ENCODE data around the gene YPEL2. TPM values are rescaled to one million over a fixed set of nuclear protein-coding genes. Genes with fewer than 3 reads are reported as not detected.

The YPEL2 gene
- total and polyA plus RNA-seq, 2 donors (not counting 3 experiments of a cell fraction or from before 2014, with no cell fraction given): 36.5 to 66.8 TPM

DNA sequence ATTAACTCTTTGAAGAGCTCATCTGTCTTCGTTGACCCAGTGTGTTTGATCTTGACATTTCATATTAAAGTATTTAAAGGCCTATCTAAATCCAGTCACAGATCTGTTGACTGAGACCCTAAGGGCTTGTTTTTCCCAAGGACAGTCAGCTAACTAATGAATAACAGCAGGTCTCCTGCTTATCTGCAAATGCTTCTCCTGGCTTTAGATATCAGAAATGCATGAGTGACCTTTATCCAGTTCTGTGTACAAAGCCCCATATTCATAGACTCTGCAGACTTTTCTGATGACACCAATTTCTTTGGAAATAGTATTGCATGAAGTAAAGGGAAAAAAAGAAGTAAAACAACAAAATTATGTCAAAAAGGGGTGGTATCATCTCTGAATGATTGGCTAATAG, 70.3 kb downstream of the YPEL2 start:
- Histone ChIP-seq H3K4me3 (replicated peaks in 1 of 3; ENCODE audit: insufficient read depth in 1 of 3, low read depth in 1 of 3, low read length in 3 of 3) (no peak overlapping the region), H3K79me2 (ENCODE audit: control insufficient read depth, insufficient read depth, low read length) (no peaks in the 10 kb centered on the region), H3K4me1 (ENCODE audit: control insufficient read depth, extremely low read depth, insufficient read depth, low read length) (no peaks in the 10 kb centered on the region), H4K20me1 (replicated peaks; ENCODE audit: control insufficient read depth, extremely low read depth, insufficient read depth, low read length) (no peaks in the 10 kb centered on the region), H3K9ac (replicated peaks; ENCODE audit: extremely low read depth, insufficient read depth, low read length) (no peak overlapping the region), H3K9me1 (replicated peaks; ENCODE audit: control insufficient read depth, extremely low read depth, insufficient read depth, low read length) (no peaks in the 10 kb centered on the region), H3K4me2 (ENCODE audit: insufficient read depth, low read length) (no peak overlapping the region), H2AFZ (ENCODE audit: low read depth, low read length) (no peak overlapping the region), H3K36me3 (ENCODE audit: control insufficient read depth in 2 of 2, extremely low read depth in 1 of 2, insufficient read depth in 2 of 2, low read length in 2 of 2) (peaks cover 7 to 32% of the 10 kb centered on the region in 2 experiments), H3K27me3 (ENCODE audit: control insufficient read depth in 2 of 2, insufficient read depth in 2 of 2, low read length in 2 of 2) (no peaks in the 10 kb centered on the region), H3K9me3 (replicated peaks; ENCODE audit: control insufficient read depth, insufficient read depth, low read length) (no peaks in the 10 kb centered on the region), H3K27ac (ENCODE audit: insufficient read depth, low read depth, low read length) (no peak overlapping the region)
- no peak for FAIRE-seq
- POLR2A ChIA-PET: no interaction called here
- TF ChIP-seq, protein P1, sequence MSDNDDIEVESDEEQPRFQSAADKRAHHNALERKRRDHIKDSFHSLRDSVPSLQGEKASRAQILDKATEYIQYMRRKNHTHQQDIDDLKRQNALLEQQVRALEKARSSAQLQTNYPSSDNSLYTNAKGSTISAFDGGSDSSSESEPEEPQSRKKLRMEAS (IDR thresholded peaks at IDR 0.05; ENCODE audit: insufficient read depth, insufficient read length): no peak
- TF ChIP-seq POLR2A (IDR thresholded peaks at IDR 0.05; ENCODE audit: low read depth, low read length) (no peak), FOS (IDR thresholded peaks at IDR 0.05; ENCODE audit: borderline replicate concordance, insufficient read depth, low read length) (no peak), GATA2 (IDR thresholded peaks at IDR 0.05; ENCODE audit: insufficient read depth, insufficient read length, low read depth, low read length) (no peak), MYC (IDR thresholded peaks at IDR 0.05; ENCODE audit: low read depth, low read length) (no peak), JUN (IDR thresholded peaks at IDR 0.05; ENCODE audit: borderline replicate concordance, insufficient read depth, insufficient read length, low read depth) (no peak), POLR2AphosphoS5 (IDR thresholded peaks at IDR 0.05; ENCODE audit: insufficient read depth, low read depth, low read length) (no peak), EZH2 (IDR thresholded peaks at IDR 0.05; ENCODE audit: borderline replicate concordance, low read depth, low read length, severe bottlenecking) (no peak)
- TF ChIP-seq, protein P2, sequence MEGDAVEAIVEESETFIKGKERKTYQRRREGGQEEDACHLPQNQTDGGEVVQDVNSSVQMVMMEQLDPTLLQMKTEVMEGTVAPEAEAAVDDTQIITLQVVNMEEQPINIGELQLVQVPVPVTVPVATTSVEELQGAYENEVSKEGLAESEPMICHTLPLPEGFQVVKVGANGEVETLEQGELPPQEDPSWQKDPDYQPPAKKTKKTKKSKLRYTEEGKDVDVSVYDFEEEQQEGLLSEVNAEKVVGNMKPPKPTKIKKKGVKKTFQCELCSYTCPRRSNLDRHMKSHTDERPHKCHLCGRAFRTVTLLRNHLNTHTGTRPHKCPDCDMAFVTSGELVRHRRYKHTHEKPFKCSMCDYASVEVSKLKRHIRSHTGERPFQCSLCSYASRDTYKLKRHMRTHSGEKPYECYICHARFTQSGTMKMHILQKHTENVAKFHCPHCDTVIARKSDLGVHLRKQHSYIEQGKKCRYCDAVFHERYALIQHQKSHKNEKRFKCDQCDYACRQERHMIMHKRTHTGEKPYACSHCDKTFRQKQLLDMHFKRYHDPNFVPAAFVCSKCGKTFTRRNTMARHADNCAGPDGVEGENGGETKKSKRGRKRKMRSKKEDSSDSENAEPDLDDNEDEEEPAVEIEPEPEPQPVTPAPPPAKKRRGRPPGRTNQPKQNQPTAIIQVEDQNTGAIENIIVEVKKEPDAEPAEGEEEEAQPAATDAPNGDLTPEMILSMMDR (IDR thresholded peaks at IDR 0.05; ENCODE audit: extremely low read depth in 1 of 2, insufficient read depth in 1 of 2, low read depth in 1 of 2, low read length in 2 of 2): no peak
- dilution Hi-C loops (cut with MboI; ENCODE audit: extremely low pct_ligation_motif_present, low sequenced_read_pairs): no loop called here
- CTCF ChIA-PET: interaction anchor here (1.3 to 1.7 kb wide), 4 partner anchors 24 to 72 kb away, joined by 3 to 5 read pairs (median 4); no protein-coding TSS in a partner anchor
- DNase-seq (ENCODE audit: low read depth, low spot score): no peak
- BruUV-seq (replicated peaks): no TSS peak
- intact Hi-C loops (cut with micrococcal nuclease): no loop called here
